ENCODE data around the gene CHRNA10.

The CHRNA10 gene

DNA sequence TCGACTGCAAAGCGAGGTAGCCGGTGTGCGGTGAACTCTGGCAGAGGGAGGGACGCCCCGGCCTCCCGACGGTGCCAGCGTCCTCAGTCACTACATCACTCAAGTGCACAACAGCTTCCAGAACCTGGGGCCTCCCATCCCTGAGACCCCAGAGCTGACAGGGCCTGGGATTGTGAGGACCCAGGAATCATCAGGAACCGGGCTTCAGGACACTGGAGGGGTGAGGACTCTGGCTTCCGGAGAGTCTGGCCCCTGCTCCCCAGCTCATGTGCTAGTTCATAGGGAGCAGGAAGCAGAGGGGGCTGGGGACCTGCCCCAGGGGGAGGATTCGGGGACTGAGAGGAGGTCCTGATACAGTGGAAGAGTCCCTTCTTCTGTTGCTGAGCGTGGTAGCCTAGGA lies 34.0 kb downstream of the CHRNA10 start:
- no peak for TF ChIP-seq CTCF (IDR thresholded peaks at IDR 0.05; ENCODE audit: control extremely low read depth, extremely low read depth, low read depth, missing control alignments)
- no peak for DNase-seq (ENCODE audit: extremely low spot score)
- CTCF ChIA-PET, result interaction anchor here (1.1 kb wide), 1 partner anchor 12 kb away, joined by 3 read pairs; no protein-coding TSS in a partner anchor
- POLR2A ChIA-PET, result no interaction called here

GRCh38 chr11:3635641-3636375 lies 35.4 kb downstream of the CHRNA10 start:
- POLR2A ChIA-PET, result no interaction called here
- CTCF ChIA-PET, result no interaction called here
- TF ChIP-seq CTCF (IDR thresholded peaks at IDR 0.05; ENCODE audit: control extremely low read depth, extremely low read depth, low read depth, missing control alignments), result no peak
- no peak for DNase-seq (ENCODE audit: extremely low spot score)

DNA sequence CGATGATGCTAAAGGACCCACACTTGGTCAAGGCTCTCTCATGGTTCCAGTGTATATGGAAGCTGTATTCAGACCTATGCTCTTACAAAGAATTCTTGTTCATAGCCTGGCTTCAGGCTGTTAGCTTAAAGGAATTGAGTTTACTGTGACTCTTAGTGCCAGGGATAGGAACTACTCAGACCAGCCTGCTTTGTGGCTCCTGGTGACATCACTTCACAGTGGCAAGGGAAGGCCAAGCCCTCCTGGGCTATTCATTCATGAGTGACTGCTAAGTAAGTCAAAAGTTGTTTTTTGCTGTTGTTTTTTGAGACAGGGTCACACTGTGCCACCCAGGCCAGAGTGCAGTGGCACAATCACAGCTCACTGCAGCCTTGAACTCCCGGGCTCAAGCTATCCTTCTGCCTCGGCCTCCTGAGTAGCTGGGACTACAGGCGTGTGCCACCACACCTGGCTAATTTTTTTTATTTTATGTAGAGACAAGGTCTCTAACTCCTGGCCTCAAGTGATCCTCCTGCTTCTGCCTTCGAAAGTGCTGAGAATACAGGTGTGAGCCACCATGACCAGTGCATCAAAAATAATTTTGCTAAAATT lies 39.0 kb downstream of the CHRNA10 start:
- ChIA-PET CTCF (interaction anchor here (2.3 kb wide), 1 partner anchor 22 kb away, joined by 8 read pairs; no protein-coding TSS in a partner anchor), POLR2A (no interaction called here)

GRCh38 chr11:3631331-3631730 lies 39.9 kb downstream of the CHRNA10 start:
- POLR2A ChIA-PET, result no interaction called here
- no peak for TF ChIP-seq CTCF (IDR thresholded peaks at IDR 0.05; ENCODE audit: control extremely low read depth, extremely low read depth, low read depth, missing control alignments)
- CTCF ChIA-PET, result interaction anchor here (1.0 to 2.3 kb wide), 2 partner anchors 13 to 21 kb away, joined by 3 to 8 read pairs; no protein-coding TSS in a partner anchor
- DNase-seq (ENCODE audit: extremely low spot score), result no peak

More for the DNA sequence above, 39.0 kb downstream of the CHRNA10 start:
- TF ChIP-seq CTCF (IDR thresholded peaks at IDR 0.05; ENCODE audit: control extremely low read depth, extremely low read depth, low read depth, missing control alignments), result no peak
- no peak for DNase-seq (ENCODE audit: extremely low spot score)

GRCh38 chr11:3627291-3627690 lies 43.9 kb downstream of the CHRNA10 start:
- ChIA-PET CTCF (interaction anchor here (1.1 to 1.9 kb wide), 4 partner anchors 13 to 498 kb away, joined by 3 to 5 read pairs (median 4); no protein-coding TSS in a partner anchor), POLR2A (no interaction called here)
- no peak for DNase-seq (ENCODE audit: extremely low spot score)
- TF ChIP-seq CTCF (IDR thresholded peaks at IDR 0.05; ENCODE audit: control extremely low read depth, extremely low read depth, low read depth, missing control alignments), result no peak

DNA sequence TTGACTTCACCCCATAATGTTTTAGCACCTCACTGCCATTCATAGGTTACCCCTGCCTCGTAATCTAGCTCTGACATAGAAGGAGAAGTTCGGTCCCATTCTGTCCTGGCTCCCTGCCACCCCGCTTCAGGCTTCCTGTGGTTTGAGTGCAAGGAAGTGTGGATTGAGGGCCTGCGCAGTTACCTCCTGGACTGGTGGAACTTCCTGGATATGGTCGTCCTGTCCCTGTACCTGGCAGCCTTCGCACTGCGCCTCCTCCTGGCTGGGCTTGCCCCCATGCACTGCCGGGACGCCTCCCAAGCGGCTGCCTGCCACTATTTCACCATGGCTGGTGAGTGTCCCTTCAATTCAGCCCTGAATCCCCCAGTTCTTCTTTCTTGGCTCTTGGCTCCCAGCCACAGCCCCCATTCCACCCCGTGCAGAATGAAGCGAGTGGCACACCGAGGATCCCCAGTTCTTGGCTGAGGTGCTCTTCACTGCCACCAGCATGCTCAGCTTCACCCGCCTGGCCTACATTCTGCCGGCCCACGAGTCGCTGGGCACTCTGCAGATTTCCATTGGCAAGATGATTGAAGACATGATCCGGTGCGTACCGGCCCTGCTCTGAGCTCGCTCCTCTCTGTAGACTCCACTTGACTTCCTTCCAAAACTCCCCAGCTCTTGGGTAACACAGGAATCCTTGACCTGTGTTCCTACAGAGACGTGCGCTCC lies 44.8 kb downstream of the CHRNA10 start:
- DNase-seq (ENCODE audit: extremely low spot score), result no peak
- ChIA-PET CTCF (interaction anchor here (0.9 to 1.9 kb wide), 5 partner anchors 12 to 499 kb away, joined by 3 to 5 read pairs (median 3); no protein-coding TSS in a partner anchor), POLR2A (no interaction called here)
- TF ChIP-seq CTCF (IDR thresholded peaks at IDR 0.05; ENCODE audit: control extremely low read depth, extremely low read depth, low read depth, missing control alignments), result no peak
